K562 (cell line): ENCODE results near the gene LAMTOR5. TPM values are rescaled to one million over a fixed set of nuclear protein-coding genes. Genes with fewer than 3 reads are reported as not detected.

Experiments used
- ARID4B ChIP-seq: sonication (generic); formaldehyde crosslinking; IDR thresholded peaks from 2 replicates; pipeline ENCODE4 v1.8.0; 2022; ENCODE audit warnings: mild to moderate bottlenecking, missing genetic modification reagents
- E2F5 ChIP-seq: sonication (generic); formaldehyde crosslinking; IDR thresholded peaks from 2 replicates; pipeline ENCODE4 v1.8.0; 2022; ENCODE audit warnings: mild to moderate bottlenecking, missing genetic modification reagents
- ZBTB5 ChIP-seq: fragments of 450-650 bp; IDR thresholded peaks from 2 replicates; pipeline ENCODE4 v1.6.1; 2017; ENCODE audit warnings: antibody characterized with exemption
- ZNF124 ChIP-seq: sonication (generic); formaldehyde crosslinking; IDR thresholded peaks from 2 replicates; pipeline ENCODE4 v1.8.1; 2022; ENCODE audit warnings: missing genetic modification reagents
- polyA plus RNA-seq, 8 experiments: library from polyadenylated mRNA; depleted of rRNA in 4 of 8; stranded (reverse) in 5 of 8; unstranded in 3 of 8; fragments of >200 nt; fragmentation: Nextera tagmentation in 2 of 8; fragmentation: Illumina TruSeq in 1 of 8; extraction: Ambion mirVana in 2 of 8; extraction: Trizol in 1 of 8; gene quantifications; 2 replicates each; pipeline versions ENCODE4 v1.2.1 to v1.2.3, GENCODE V29; 2011 to 2014; ENCODE audit warnings: inconsistent platforms in 1 of 8, missing spikeins in 1 of 8
- total RNA-seq, 7 experiments: library from RNA; depleted of rRNA in 6 of 7; stranded (reverse); fragments of >200 nt in 6 of 7; fragmentation: Illumina TruSeq in 2 of 7; extraction: Trizol in 2 of 7; gene quantifications; 2 replicates each; pipeline versions ENCODE4 v1.2.1 to v1.2.3, GENCODE V29; 2011 to 2021; ENCODE audit warnings: low replicate concordance in 1 of 7

The LAMTOR5 gene
- total and polyA plus RNA-seq, 9 of the 15 experiments (the other 6 are each of a cell fraction or from before 2014, with no cell fraction given): 118 to 712 (median 241) TPM

- TF ChIP-seq E2F5 (CRISPR knock-in tag) (no peak), ARID4B (CRISPR knock-in tag) (no peak), ZNF124 (CRISPR knock-in tag) (no peak), ZBTB5 (no peak)
Measured at GRCh38 chr1:110393286-110393685, 14.2 kb downstream of the LAMTOR5 start (continued).
